ENCODE results near the gene GMDS. TPM values are rescaled to one million over a fixed set of nuclear protein-coding genes. Genes with fewer than 3 reads are reported as not detected.

GMDS gene
- total and polyA plus RNA-seq, 2 of the 13 experiments (the other 11 are each of a cell fraction or from before 2014, with no cell fraction given), result 64.4 to 112 TPM

DNA sequence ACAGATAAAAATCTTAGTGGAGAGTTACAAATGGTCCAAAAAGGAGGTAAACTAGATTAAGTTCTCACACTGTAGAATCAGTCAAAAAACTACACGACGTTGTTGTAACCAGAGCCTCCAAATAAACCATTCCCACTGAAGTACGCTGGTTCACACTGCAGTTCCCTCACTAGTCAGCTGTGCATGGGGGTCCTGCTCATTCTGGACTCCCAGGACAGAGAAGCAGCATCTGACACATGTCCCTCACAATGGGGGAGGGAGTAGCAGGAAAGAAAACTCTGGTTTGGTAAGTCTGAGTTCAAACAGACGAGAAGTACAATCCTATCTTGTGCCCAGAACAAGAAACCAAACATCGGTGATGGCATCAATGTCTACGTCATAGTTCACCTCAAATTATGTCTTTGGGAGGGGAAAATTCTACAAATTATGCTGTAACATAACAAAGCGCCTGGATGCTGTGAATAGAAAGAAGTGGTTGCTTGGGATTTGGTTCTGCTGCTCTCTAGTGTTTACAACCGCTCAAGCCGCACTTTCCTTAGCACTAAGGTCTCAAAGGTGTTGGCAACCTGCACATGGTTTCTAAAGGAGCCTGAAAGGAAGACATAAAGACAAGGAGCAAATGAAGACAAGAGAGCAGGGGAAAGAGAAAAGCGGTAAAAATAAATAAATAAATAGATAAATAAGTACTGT lies 208.0 kb downstream of the GMDS start (continued):
- TF ChIP-seq, protein P1, sequence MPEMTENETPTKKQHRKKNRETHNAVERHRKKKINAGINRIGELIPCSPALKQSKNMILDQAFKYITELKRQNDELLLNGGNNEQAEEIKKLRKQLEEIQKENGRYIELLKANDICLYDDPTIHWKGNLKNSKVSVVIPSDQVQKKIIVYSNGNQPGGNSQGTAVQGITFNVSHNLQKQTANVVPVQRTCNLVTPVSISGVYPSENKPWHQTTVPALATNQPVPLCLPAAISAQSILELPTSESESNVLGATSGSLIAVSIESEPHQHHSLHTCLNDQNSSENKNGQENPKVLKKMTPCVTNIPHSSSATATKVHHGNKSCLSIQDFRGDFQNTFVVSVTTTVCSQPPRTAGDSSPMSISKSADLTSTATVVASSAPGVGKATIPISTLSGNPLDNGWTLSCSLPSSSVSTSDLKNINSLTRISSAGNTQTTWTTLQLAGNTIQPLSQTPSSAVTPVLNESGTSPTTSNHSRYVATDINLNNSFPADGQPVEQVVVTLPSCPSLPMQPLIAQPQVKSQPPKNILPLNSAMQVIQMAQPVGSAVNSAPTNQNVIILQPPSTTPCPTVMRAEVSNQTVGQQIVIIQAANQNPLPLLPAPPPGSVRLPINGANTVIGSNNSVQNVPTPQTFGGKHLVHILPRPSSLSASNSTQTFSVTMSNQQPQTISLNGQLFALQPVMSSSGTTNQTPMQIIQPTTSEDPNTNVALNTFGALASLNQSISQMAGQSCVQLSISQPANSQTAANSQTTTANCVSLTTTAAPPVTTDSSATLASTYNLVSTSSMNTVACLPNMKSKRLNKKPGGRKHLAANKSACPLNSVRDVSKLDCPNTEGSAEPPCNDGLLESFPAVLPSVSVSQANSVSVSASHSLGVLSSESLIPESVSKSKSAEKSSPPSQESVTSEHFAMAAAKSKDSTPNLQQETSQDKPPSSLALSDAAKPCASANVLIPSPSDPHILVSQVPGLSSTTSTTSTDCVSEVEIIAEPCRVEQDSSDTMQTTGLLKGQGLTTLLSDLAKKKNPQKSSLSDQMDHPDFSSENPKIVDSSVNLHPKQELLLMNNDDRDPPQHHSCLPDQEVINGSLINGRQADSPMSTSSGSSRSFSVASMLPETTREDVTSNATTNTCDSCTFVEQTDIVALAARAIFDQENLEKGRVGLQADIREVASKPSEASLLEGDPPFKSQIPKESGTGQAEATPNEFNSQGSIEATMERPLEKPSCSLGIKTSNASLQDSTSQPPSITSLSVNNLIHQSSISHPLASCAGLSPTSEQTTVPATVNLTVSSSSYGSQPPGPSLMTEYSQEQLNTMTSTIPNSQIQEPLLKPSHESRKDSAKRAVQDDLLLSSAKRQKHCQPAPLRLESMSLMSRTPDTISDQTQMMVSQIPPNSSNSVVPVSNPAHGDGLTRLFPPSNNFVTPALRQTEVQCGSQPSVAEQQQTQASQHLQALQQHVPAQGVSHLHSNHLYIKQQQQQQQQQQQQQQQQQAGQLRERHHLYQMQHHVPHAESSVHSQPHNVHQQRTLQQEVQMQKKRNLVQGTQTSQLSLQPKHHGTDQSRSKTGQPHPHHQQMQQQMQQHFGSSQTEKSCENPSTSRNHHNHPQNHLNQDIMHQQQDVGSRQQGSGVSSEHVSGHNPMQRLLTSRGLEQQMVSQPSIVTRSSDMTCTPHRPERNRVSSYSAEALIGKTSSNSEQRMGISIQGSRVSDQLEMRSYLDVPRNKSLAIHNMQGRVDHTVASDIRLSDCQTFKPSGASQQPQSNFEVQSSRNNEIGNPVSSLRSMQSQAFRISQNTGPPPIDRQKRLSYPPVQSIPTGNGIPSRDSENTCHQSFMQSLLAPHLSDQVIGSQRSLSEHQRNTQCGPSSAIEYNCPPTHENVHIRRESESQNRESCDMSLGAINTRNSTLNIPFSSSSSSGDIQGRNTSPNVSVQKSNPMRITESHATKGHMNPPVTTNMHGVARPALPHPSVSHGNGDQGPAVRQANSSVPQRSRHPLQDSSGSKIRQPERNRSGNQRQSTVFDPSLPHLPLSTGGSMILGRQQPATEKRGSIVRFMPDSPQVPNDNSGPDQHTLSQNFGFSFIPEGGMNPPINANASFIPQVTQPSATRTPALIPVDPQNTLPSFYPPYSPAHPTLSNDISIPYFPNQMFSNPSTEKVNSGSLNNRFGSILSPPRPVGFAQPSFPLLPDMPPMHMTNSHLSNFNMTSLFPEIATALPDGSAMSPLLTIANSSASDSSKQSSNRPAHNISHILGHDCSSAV (CRISPR knock-in tag; IDR thresholded peaks at IDR 0.05; ENCODE audit: borderline replicate concordance), result no peak
- TF ChIP-seq ZNF432 (CRISPR knock-in tag; IDR thresholded peaks at IDR 0.05; ENCODE audit: borderline replicate concordance), result no peak
- TF ChIP-seq TCF12 (IDR thresholded peaks at IDR 0.05), result no peak
- TF ChIP-seq TCF12 (CRISPR knock-in tag; IDR thresholded peaks at IDR 0.05), result no peak
- TF ChIP-seq TGIF2 (CRISPR knock-in tag; IDR thresholded peaks at IDR 0.05), result no peak
